Measurements from ENCODE around the gene EYA2. TPM values are rescaled to one million over a fixed set of nuclear protein-coding genes. Genes with fewer than 3 reads are reported as not detected.

EYA2 gene
- polyA plus RNA-seq, 1 donor (not counting 4 experiments of a cell fraction or from before 2014, with no cell fraction given): not detected

- TF ChIP-seq EZH2 (IDR thresholded peaks at IDR 0.05; ENCODE audit: low read length): no peak
- TF ChIP-seq, protein P1, sequence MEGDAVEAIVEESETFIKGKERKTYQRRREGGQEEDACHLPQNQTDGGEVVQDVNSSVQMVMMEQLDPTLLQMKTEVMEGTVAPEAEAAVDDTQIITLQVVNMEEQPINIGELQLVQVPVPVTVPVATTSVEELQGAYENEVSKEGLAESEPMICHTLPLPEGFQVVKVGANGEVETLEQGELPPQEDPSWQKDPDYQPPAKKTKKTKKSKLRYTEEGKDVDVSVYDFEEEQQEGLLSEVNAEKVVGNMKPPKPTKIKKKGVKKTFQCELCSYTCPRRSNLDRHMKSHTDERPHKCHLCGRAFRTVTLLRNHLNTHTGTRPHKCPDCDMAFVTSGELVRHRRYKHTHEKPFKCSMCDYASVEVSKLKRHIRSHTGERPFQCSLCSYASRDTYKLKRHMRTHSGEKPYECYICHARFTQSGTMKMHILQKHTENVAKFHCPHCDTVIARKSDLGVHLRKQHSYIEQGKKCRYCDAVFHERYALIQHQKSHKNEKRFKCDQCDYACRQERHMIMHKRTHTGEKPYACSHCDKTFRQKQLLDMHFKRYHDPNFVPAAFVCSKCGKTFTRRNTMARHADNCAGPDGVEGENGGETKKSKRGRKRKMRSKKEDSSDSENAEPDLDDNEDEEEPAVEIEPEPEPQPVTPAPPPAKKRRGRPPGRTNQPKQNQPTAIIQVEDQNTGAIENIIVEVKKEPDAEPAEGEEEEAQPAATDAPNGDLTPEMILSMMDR (optimal IDR thresholded peaks at IDR 0.05 in 1 of 3, IDR thresholded peaks at IDR 0.05 in 1 of 3, conservative IDR thresholded peaks at IDR 0.05 in 1 of 3; ENCODE audit: extremely low read depth in 1 of 3, insufficient read depth in 2 of 3, low read length in 3 of 3): no peak
- FAIRE-seq (no peak), DNase-seq (ENCODE audit: low read depth, low spot score) (no peak)
- Histone ChIP-seq H3K79me2 (ENCODE audit: control insufficient read depth, insufficient read depth, low read length) (no peaks in the 10 kb centered on the region), H3K9ac (ENCODE audit: control insufficient read depth, extremely low read depth, insufficient read depth, low read length) (no peak overlapping the region), H4K20me1 (ENCODE audit: control insufficient read depth, extremely low read depth, insufficient read depth, low read length) (no peaks in the 10 kb centered on the region), H3K36me3 (ENCODE audit: control insufficient read depth in 2 of 2, extremely low read depth in 1 of 2, insufficient read depth in 2 of 2, low read length in 2 of 2) (no peaks in the 10 kb centered on the region), H3K9me1 (ENCODE audit: control insufficient read depth, extremely low read depth, insufficient read depth, low read length) (peaks cover 3% of the 10 kb centered on the region), H3K4me1 (ENCODE audit: control insufficient read depth, extremely low read depth, insufficient read depth, low read length) (peaks cover 5% of the 10 kb centered on the region), H3K4me2 (ENCODE audit: control insufficient read depth, extremely low read depth, insufficient read depth, low read depth, low read length) (no peak overlapping the region), H3K9me3 (ENCODE audit: control insufficient read depth, low read depth, low read length) (no peaks in the 10 kb centered on the region), H3K4me3 (ENCODE audit: control insufficient read depth in 2 of 3, extremely low read depth in 1 of 3, insufficient read depth in 2 of 3, low read depth in 1 of 3, low read length in 3 of 3) (no peak overlapping the region), H3K27ac (ENCODE audit: control insufficient read depth, insufficient read depth, low read length) (no peak overlapping the region), H2AFZ (ENCODE audit: control insufficient read depth, low read length) (no peak overlapping the region), H3K27me3 (ENCODE audit: control insufficient read depth, extremely low read depth, insufficient read depth, low read length) (no peaks in the 10 kb centered on the region)
- dilution Hi-C loops (cut with MboI; ENCODE audit: extremely low pct_ligation_motif_present, low sequenced_read_pairs): no loop called here
Observed at GRCh38 chr20:47146686-47147085, 252.0 kb downstream of the EYA2 start.

DNA sequence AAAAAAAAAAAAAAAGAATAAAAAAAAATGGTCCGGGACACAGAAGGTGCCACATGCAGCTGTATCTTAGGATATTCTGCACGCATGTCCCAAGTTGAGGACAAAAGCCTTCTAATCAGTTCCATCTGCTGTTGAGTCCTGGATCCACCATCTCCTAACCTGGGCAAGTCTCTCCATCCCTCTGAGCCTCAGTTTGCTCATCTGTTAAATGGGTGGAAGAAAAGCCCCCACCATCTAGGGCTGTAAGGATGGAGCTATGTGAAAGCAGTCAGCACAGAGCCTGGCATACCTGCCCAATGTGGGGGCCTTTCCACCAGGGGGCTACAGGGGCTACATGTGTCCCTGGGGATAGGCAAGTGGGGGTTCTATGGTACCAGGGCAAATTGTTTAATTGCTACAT, 253.4 kb downstream of the EYA2 start:
- Histone ChIP-seq H3K36me3 (ENCODE audit: control insufficient read depth in 2 of 2, extremely low read depth in 1 of 2, insufficient read depth in 2 of 2, low read length in 2 of 2) (no peaks in the 10 kb centered on the region), H2AFZ (ENCODE audit: control insufficient read depth, low read length) (no peak overlapping the region), H3K4me3 (ENCODE audit: control insufficient read depth in 2 of 3, extremely low read depth in 1 of 3, insufficient read depth in 2 of 3, low read depth in 1 of 3, low read length in 3 of 3) (no peak overlapping the region), H3K4me2 (ENCODE audit: control insufficient read depth, extremely low read depth, insufficient read depth, low read depth, low read length) (no peak overlapping the region), H3K27ac (ENCODE audit: control insufficient read depth, insufficient read depth, low read length) (no peak overlapping the region), H4K20me1 (ENCODE audit: control insufficient read depth, extremely low read depth, insufficient read depth, low read length) (no peaks in the 10 kb centered on the region), H3K9me3 (ENCODE audit: control insufficient read depth, low read depth, low read length) (no peaks in the 10 kb centered on the region), H3K9me1 (ENCODE audit: control insufficient read depth, extremely low read depth, insufficient read depth, low read length) (no peaks in the 10 kb centered on the region), H3K79me2 (ENCODE audit: control insufficient read depth, insufficient read depth, low read length) (no peaks in the 10 kb centered on the region), H3K4me1 (ENCODE audit: control insufficient read depth, extremely low read depth, insufficient read depth, low read length) (no peaks in the 10 kb centered on the region), H3K9ac (ENCODE audit: control insufficient read depth, extremely low read depth, insufficient read depth, low read length) (no peak overlapping the region), H3K27me3 (ENCODE audit: control insufficient read depth, extremely low read depth, insufficient read depth, low read length) (no peaks in the 10 kb centered on the region)
- no peak for TF ChIP-seq EZH2 (IDR thresholded peaks at IDR 0.05; ENCODE audit: low read length)
- TF ChIP-seq, protein P1 (optimal IDR thresholded peaks at IDR 0.05 in 1 of 3, IDR thresholded peaks at IDR 0.05 in 1 of 3, conservative IDR thresholded peaks at IDR 0.05 in 1 of 3; ENCODE audit: extremely low read depth in 1 of 3, insufficient read depth in 2 of 3, low read length in 3 of 3): no peak
- DNase-seq (ENCODE audit: low read depth, low spot score): no peak
- no peak for FAIRE-seq
- dilution Hi-C loops (cut with MboI; ENCODE audit: extremely low pct_ligation_motif_present, low sequenced_read_pairs): no loop called here
